Activated effector memory CD4-positive, alpha-beta T cell treated with anti-CD3 and anti-CD28 coated beads, Interleukin-2, amount 50 U/mL, for 16 hours (primary cell): ENCODE data around the gene ERRFI1.

Experiments used
- DNase-seq: peaks from one replicate; pipeline ENCODE4 v3.0.0-alpha.2; 2020

ERRFI1 gene

DNA sequence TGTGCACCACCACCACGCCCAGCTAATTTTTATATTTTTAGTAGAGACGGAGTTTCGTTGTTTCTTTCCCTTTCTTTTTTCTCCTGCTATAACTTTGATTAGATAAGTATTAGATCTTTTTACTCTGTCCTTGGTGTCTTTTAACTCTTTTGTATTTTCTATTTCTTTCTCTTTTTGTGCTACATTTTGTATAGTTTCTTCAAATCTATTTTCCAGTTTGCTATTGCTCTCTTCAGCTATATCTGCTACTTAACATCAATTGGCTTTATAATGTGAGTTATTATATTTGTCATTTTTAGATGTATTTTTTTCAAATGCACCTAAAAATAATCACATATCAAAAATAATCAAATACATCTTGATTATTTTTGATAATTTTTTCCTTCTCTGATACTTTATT, 16.0 kb upstream of the ERRFI1 start:
- no peak for DNase-seq

DNA sequence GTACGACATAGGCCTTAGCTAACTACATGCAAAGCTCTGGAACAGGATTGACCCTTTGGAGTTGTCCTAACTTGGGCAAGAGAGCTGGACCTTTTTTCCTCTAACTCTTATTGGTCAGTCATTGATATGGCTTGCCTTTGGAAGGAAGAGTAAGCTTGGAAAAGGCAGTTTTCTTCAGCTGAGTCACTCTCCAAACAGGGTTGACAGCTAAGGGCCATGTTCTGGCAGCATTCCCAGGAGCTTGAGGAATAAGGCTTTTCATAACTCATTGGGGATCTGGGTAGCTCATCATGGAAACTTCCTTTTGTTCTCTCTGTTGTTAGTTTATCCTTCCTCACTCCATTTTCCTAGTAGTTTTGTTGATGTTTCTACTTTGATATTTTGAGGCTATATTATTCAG, 14.5 kb upstream of the ERRFI1 start:
- no peak for DNase-seq

DNA sequence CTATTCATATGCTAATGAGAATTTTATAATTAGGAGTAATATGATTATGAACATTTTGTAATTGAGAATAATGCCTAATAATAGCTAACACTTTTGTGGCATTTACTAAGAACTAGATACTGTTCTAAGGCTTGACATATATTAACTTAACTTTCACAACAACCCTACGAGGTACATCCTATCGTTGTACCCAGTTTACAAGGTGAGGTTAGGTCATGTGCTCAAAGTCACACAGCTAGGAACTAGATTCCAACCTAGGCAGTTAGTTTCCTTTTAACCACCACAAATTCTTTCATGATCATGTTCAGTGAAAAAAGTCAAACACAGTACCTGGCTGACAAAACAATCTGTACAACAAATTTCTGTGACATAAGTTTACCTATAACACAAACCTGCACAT, 13.0 kb upstream of the ERRFI1 start:
- DNase-seq = no peak

DNA sequence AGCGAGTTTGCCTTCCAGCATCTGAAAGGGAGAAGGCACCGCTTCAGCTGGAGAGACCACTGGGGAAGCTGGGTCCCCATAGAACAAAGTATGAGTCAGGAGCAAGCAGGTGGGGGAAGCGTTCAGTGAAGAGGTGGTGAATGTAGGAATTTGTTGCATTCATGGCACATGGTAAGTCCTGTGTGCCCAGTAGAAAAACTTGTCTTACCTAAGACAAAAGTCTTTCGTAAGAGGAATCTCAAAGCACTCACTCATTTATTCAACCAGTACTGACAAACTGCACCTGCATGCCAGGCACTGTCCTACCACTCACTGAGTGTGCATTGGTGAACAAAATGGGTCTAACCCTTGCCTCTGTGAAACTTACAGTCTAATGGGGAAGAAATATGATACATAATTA, 9.2 kb upstream of the ERRFI1 start:
- DNase-seq = no peak

DNA sequence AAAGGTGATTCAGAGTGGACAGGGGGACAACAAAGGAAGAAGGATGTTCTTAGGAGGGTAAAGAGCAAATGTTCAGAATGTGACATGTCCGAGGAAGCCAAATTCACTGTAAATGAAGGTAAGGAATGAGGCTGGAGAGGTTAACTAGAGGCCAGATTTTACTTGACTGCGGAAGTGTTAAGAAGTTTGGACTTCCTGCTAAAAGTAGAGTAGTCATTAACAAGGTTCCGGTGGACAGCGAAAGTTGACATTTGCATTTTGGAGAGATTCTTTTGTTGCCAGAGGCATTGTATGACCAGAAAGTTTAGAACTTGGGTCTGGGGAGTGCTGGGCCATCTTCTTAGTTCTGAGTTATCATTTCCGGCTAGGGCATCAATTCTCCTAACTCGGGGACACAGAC, 7.2 kb upstream of the ERRFI1 start:
- no peak for DNase-seq

DNA sequence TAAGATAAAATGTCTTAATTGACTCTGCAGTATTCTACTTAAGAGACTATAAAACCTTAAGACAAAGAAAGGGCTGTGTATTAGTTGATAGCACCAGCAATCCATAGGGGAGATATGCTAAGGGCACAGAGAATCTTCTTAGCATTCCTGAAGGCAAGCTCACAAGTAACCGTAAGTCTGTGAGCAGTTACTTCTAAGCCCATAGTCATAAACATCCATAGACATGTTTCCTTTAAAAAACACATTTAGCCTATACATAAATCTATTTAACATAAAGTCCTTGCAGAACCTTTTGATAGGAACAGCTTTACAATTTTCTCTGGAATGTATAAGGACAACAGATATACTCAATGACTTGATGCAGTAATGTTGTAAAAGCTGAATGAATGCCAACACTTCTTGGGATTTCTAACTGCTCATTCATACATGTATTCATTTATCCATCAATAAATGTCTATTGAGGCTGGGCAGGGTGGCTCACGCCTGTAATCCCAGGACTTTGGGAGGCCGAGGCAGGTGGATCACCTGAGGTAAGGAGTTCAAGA, 6.3 kb upstream of the ERRFI1 start:
- DNase-seq = no peak

DNA sequence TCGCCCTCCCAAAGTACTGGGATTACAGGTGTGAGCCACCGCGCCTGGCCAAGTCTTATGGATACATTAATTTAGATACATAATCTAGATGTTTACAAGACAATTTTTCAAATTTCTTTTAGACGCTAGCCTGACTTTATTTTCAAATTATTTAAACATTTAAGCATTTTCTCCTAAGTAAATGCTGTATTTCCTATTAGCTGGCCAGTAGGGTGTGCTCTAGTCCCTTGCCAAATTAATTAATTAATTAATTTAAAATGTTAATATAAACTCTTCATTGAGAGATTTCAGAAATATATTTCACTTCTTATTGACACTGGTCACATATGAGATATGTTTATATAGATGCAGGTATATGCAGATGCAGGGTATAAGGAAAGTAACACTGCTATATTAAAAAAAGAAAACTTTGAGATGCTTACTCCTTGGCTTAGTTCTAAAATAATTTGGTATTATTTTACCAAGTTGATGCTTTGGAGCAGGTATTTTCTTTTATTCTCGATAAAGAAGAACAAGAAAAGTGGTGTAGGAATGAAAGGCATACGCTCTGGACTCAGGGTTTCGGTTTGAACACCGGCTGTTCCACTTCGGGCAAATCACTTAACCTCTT, 5.2 kb upstream of the ERRFI1 start:
- DNase-seq = no peak

DNA sequence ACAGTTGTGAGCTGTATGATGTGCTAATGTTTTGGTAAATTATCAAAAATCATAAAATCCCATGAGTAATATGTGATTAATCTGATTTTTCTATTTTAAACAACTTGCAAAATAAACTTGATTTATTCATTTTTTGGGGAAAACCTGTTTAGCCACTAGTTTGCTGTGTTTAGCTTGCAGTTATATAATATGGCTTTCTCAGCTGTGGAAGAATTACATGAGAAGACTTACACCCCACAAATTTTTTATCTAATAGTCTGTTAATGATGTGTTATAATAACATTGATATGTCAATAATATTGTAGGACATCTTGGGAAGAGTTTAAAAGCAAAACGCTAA, 2.4 kb upstream of the ERRFI1 start:
- no peak for DNase-seq

DNA sequence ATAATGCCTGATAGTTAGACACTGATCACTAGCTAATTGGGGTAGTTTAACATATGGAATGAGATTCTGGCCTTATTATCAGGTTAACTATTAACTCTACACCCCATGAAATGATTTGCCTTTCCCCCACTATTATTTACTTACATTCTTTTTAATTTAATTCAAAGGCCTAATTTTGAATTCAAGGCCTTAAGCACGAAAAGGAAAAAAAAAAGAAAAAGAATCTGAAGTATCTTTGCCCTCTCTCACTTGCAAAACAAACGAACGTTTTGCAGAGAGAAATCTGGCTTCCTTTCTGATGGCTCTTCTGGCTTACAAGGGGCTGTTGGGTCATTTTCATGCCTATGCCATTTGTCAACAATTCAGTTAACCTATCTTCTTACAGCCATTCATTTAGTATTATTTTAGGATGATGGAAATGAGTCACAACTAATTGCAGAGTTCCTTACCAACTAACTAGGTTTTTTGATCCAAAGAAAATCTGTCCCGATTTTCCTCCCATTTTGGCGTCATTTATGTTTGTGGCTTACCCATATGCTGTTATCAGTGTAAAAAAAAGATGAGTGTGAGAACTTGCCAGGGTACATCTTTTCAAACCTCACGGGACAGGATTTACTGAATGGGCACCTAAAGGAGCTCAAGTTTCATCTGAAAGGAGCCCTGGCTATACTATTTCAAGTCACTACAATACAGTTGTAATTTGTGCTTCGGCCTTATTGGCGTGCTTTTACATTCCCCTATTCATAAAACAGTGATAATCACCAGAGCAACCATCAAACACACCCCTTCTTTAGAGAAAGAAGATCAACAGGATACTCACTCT, 1.9 kb upstream of the ERRFI1 start:
- no peak for DNase-seq

DNA sequence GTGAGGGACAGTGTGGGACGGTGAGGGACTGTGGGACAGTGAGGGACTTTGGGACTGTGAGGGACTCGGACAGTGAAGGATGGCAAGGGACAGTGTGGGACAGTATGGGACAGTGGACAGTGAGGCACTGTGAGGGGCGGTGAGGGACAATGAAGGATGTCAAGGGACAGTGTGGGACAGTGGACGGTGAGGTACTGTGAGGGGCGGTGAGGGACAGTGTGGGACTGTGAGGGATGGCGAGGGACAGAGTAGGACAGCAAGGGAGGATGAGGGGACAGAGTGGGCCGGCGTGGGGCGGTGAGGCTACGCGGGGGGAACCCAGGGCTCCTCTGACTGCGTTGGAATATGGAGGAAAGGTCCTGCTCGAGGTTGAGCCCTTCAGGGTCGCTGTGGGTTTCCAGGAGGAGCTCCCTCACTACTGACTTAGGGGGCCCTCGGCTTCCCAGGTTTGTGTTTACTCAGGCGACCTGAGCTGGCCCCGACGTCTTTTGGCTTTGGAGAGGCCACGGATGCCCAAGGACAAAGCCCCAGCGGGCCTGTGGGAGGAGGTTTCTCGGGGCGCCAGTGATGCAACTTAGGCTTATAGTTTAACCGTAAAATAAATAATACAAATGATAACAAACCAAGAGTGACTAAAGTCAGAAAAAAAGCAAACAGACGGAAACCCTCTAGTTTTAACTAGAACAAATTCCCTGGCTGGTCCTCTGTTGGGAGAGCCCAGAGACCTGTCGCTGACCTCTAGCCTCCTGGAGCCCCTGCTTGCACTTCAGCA, 1.1 kb upstream of the ERRFI1 start:
- no peak for DNase-seq

DNA sequence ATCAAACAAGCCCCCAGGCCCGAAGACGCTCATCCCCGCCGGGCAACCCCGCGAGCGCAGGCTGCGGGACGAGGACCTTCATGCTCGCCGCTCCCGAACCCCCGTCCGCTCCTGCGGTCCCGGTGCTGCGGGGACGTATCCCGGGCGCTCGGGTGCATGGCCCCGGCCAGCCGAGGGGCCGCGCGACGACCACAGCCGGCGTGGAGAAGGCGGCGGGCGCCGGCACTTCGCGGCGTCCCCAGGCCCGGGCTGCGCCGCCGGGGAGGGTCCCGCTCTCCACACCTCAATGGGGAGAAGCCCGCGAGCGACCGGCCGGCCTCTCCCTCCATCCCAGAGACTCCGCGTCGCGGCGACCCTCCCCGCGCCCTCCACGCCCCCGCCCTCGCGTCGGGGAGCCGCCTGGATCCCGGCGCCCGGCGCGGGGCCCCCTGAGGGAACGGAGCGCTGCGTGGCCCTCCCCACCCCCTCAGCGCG, 401 bp downstream of the ERRFI1 start:
- no peak for DNase-seq

DNA sequence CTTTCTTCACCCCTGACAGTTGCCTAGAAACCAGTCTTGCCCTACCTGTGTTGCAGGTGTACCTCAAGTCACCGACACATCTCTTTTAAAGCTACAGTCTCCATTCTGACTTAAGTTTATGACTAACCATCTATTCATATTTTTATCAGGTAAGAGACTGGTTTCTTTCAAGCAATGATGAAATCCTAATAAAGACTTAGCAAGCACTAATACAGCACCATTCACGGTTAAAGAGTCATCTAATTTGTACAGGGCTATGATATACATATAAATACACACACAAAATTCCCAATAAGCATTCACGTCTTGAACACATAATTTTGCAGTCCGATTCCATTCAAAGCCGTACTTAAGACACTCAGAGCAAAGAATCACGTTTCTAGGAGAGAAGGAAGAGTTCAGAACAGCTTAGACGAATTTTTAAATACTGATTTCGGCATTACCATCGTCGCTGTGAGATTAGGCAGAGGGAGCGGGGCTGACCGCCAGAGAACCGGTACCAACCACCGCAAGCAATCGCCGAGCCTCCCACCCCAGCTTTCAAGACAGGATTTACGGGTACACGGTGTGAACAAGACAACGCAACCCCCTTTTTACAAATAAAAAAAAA, 943 bp downstream of the ERRFI1 start:
- no peak for DNase-seq

DNA sequence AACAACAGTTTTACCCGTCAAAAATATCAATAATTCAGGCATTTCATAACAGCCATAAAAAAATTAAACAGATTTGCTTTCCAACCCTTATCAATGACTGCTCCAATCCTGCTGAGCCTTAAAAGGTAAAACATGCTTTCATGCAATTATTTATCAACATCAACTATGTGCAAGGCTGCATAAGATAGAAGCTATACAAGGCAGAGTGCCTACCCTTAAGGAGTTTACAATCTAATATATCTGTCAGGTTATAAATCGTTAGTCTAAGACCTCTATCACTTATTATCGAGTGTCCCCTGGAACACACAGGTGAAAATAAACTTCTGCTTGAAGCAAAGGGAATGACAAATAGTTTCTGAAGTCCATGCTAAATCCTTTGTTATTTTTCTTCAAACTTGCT, 1.8 kb downstream of the ERRFI1 start:
- no peak for DNase-seq

DNA sequence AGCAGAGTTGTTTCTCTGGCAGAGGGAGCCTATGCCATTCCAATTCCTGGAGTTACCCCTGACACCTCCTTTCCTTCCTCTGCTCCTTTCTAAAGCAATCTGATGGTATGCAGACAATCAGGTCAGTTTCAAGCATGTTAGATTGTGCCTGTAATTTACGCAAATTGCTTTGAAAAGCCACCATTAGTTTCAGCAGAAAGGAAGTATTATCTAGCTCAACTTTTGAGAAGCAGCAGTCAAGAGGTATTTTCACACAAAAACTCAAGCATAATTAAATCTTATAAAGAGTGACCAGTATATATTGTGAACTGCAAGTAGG, 2.2 kb downstream of the ERRFI1 start:
- DNase-seq = no peak

DNA sequence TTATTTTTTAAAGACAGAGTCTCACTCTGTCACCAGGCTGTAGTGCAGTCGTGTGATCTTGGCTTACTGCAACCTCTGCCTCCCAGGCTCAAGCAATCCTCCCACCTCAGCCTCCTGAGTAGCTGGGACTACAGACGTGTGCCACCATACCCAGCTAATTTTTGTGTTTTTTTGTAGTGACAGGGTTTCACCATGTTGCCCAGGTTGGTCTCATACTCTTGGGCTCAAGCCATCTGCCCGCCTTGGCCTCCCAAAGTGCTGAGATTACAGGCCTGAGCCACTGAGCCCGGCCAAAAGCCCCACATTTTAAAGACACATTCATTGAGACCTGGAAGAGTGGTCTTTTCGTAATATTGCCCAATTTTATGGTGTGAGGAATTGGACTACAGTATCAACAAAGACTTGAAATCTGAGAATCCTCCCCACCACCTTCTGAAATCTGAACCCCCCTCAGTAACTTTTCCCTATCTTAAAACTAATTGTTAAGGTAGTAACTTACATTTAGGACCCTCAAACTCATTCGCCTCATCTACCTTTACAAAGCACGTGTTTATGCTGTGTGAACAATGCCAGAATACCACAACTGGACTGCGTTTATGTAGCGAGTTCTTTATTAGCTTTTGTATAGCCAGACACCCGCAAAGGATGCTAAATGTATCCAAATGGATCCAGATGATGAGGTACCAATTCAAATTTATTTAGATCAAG, 2.7 kb downstream of the ERRFI1 start:
- DNase-seq = no peak

DNA sequence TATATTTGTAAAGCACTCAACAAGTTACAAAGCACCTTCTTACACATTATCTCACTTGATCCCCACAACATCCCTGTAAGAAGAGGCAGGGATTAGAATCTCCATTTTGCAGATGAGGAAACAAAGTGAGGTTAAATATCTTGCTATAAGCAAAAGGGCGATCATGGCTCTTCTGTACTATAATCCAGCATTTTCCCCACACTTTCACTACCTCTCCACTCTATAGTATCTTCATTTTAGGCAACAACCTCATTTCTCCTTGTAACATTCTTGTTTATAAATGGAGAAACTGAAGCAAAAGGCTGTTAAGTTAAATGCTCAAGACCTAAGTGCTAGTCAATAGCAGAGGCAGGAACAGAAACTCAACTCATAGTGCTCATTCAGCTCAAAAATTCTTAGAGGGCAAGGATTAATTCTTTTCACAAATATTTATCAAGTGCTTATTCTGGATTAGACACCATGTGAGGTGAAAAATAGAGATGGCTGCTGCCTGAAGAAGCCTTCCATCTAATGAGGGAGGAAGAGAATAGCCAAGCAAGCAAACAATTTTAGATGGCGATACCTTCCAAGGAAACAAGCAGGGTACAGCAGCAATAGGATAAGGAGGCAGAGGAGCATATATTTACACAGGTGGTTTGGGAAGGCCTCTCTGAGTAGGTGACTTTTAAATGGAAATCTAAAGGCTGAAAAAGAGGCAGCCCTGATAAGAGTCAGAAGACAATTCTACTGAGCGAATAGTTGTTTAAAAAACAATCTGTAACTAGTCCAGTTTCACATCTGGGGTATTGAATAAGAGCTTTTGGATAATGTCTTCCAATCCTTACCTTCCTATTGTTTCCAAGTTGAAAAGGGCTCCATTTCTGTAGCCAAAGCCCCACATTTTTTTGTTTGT, 3.5 kb downstream of the ERRFI1 start:
- DNase-seq = no peak

DNA sequence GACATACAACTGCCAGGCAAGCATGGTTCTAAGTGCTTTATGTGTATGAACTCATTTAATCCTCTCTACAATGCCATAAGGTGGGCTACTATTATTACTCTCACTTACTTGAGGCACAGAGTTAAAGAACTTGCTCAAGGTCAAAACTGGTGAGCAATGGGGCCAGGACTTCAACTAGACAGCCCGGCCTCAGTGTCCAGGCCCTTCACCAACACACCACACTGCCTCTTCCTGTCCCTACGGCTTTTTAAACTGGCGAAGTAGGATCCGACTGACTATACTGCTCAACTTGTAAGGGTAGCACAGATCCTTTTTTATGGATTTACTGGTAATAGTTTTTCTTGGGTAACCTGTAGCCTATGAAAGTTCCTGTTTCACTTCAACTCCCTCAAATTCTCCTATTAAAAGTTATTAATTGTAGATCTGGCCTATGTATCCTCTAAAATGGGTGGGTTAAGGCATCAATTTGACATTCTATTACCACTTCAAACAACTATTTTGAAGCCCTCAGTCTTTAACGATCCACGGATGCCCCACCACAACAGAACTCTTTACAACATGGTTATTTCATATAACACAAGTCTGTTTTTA, 4.3 kb downstream of the ERRFI1 start:
- no peak for DNase-seq

DNA sequence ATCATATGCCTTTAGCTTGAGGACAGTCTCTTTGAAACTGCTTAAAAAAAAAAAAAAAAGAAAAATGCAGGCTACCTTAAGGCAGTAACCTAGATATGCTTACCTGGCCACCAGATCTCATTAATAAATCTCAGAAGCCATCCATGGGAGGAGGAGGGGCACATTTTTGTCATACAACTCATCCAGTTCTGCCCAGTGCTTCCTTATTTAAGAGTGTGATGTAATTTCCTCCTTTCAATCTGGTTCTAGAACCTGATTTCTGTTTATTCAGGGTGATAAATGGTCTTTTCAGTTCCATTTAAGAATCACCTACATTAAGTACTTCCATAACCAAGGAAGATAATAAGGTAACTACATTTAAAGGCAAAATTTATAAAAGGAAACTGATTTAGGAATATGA, 6.1 kb downstream of the ERRFI1 start:
- no peak for DNase-seq

DNA sequence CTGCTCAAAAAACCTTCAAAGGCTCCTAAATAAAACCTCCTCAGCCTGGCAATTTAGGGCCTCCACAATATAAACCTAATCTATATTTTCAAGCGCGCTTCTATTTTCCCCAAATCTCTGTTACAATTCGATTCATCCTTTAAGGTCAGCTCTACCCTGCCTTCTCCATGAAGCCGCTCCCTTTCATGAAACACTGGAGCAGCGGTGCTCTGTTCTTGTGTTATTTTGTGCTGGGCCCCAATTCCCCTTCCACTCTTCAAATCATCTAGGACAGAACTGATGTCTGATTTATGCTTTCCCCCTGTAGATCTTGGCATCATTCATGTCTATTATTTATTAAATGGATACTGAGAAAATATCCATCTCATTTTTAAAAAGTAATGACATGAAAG, 6.9 kb downstream of the ERRFI1 start:
- no peak for DNase-seq

DNA sequence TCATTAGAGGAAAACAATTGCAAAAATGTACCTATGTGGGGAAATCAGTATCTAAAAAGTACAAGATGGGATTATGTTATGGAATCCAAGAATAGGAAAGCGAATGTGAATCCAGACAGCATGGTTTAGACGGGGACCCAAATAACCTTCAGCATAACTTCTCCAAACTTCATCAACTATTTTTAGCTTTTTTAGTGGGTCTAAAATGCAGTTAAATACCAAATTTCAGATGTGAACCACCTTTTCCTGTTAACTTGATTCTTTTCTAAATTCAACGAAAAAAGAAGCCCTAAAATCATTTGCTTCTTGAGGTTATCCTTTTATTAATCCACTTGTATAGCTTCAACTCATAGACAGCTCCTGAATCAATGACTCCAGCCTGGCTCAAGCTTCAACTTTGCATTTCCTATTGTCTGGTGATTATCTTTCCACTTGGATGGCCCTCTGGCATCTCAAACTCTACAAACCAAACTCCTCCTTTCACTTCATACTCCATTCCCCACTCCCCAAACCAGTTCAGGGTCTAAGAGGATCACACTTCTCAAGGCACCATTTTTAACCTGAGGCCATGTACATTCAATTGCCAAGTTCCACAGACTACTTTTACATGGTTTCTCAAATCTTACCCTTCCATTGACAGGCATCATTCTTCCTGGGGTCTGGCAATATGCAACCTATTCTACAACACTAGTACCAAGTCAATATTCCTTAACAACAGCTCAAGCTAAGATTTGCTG, 7.4 kb downstream of the ERRFI1 start:
- no peak for DNase-seq
